Kidney (tissue), 14 donors: ENCODE results near the gene MPRIP. TPM values are rescaled to one million over a fixed set of nuclear protein-coding genes. Genes with fewer than 3 reads are reported as not detected.

Experiments
- DNase-seq, 5 donors: peaks; one replicate each; pipeline ENCODE4 v3.0.0-alpha.2; 2013 to 2020
- FAIRE-seq: peaks from 2 replicates; lab custom pipeline; 2012; peaks lifted over from hg19 to GRCh38; lab: Jason Lieb, UNC
- H3K27ac ChIP-seq, 2 donors: one replicate each; pipeline ENCODE4 v1.7.0; 2013; ENCODE audit warnings: low read depth in 2 of 2, low read length in 2 of 2, inconsistent platforms in 1 of 2
- H3K27me3 ChIP-seq: one replicate; pipeline ENCODE4 v1.7.1; 2013; ENCODE audit warnings: low read length, inconsistent platforms; ENCODE audit not compliant: control insufficient read depth, insufficient read depth
- H3K36me3 ChIP-seq, 3 donors: one replicate each; pipeline versions ENCODE4 v1.7.0 to v1.7.1; 2013; ENCODE audit warnings: low read length in 3 of 3, control low read depth in 1 of 3, inconsistent platforms in 1 of 3; ENCODE audit not compliant: insufficient read depth in 3 of 3, control insufficient read depth in 2 of 3
- H3K4me1 ChIP-seq, 3 donors: one replicate each; pipeline versions ENCODE4 v1.7.0 to v1.7.1; 2013; ENCODE audit warnings: low read length in 3 of 3, inconsistent platforms in 1 of 3, low read depth in 1 of 3; ENCODE audit not compliant: control insufficient read depth in 2 of 3, insufficient read depth in 2 of 3
- H3K4me3 ChIP-seq, 3 donors: one replicate each; pipeline versions ENCODE4 v1.7.0 to v1.8.1; 2013; ENCODE audit warnings: low read length in 3 of 3, control low read depth in 1 of 3, inconsistent platforms in 1 of 3
- H3K9ac ChIP-seq, 3 donors: one replicate each; pipeline versions ENCODE4 v1.7.0 to v1.7.1; 2013; ENCODE audit warnings: low read length in 3 of 3, control low read depth in 1 of 3, inconsistent platforms in 1 of 3
- H3K9me3 ChIP-seq, 3 donors: one replicate each; pipeline versions ENCODE4 v1.7.0 to v1.7.1; 2013; ENCODE audit warnings: low read length in 3 of 3, control low read depth in 1 of 3, inconsistent platforms in 1 of 3; ENCODE audit not compliant: control insufficient read depth in 2 of 3, insufficient read depth in 1 of 3
- CTCF ChIP-seq: IDR thresholded peaks from 3 replicates; pipeline ENCODE4 v1.5.1; 2012; ENCODE audit warnings: mild to moderate bottlenecking, moderate library complexity, borderline replicate concordance; ENCODE audit not compliant: insufficient read depth; ENCODE audit errors: extremely low read depth
- intact Hi-C: fragments of 100-400 bp; cut with DNase I; formaldehyde crosslinking; loops from one replicate; pipeline ENCODE4 v1.11.1; 2022
- polyA plus RNA-seq: library from polyadenylated mRNA; stranded (reverse); fragments of 350-450 nt; fragmentation: Illumina TruSeq; extraction: RNeasy Lipid Tissue Mini Kit (QIAGEN cat#74804); gene quantifications from one replicate; pipeline ENCODE4 v1.2.3, GENCODE V29; 2014; ENCODE audit warnings: low read depth, low replicate concordance; ENCODE audit not compliant: insufficient read depth
- total RNA-seq: library from RNA; stranded (reverse); fragmentation: NEBNext Ultra II Directional; extraction: Animal tissue kit (Norgen Biotek cat#: 25700); gene quantifications from one replicate; pipeline ENCODE4 v1.2.1, GENCODE V29; 2021
- donor health status: control.
- donor health status: control.
- donor health status: control.
- donor health status: control.
- donor health status: control.
- donor health status: DM: yes; HTN: yes; CAD: no.
- donor health status: Normal renal cell carcinoma (clear cell type).

The MPRIP gene
- total and polyA plus RNA-seq, 2 donors from 2014 or later: 120 to 250 TPM

GRCh38 chr17:17109907-17110306 lies 67.7 kb downstream of the MPRIP start:
- peaks cover 0 to 2% (median 0%) of the 10 kb centered on the region in 3 donors for H3K36me3 ChIP-seq
- H3K4me1 ChIP-seq: peaks cover 0 to 61% (median 37%) of the 10 kb centered on the region in 3 donors
- H3K9me3 ChIP-seq: no peaks in the 10 kb centered on the region
- intact Hi-C loops: no loop called here
- DNase-seq: peak in 2 of 5 donors; percentile 31 to 87
- H3K4me3 ChIP-seq: no peak overlapping the region
- no peak for TF ChIP-seq CTCF
- no peaks in the 10 kb centered on the region for H3K27me3 ChIP-seq
- no peak for FAIRE-seq
- no peak overlapping the region for H3K9ac ChIP-seq
- H3K27ac ChIP-seq: peak overlapping the region in 1 of 2 donors; percentile 11

- Histone ChIP-seq H3K9me3 (no peaks in the 10 kb centered on the region), H3K4me3 (no peak overlapping the region), H3K27me3 (no peaks in the 10 kb centered on the region), H3K9ac (no peak overlapping the region), H3K27ac (no peak overlapping the region), H3K36me3 (peaks cover 0 to 2% (median 0%) of the 10 kb centered on the region in 3 donors), H3K4me1 (peaks cover 0 to 66% (median 37%) of the 10 kb centered on the region in 3 donors)
- DNase-seq (no peak), FAIRE-seq (no peak)
- no peak for TF ChIP-seq CTCF
- intact Hi-C loops: no loop called here
Measured at GRCh38 chr17:17110520-17110919, 68.3 kb downstream of the MPRIP start.

- intact Hi-C loops: no loop called here
- TF ChIP-seq CTCF: no peak
- no peaks in the 10 kb centered on the region for H3K9me3 ChIP-seq
- H3K4me3 ChIP-seq: no peak overlapping the region
- H3K27me3 ChIP-seq: no peaks in the 10 kb centered on the region
- H3K9ac ChIP-seq: peak overlapping the region in 1 of 3 donors; percentile 5
- no peak for FAIRE-seq
- no peaks in the 10 kb centered on the region for H3K36me3 ChIP-seq
- H3K27ac ChIP-seq: no peak overlapping the region
- H3K4me1 ChIP-seq: peaks cover 0 to 67% (median 35%) of the 10 kb centered on the region in 3 donors
- DNase-seq: peak in 1 of 5 donors; percentile 47
Measured at GRCh38 chr17:17111401-17112393, 69.4 kb downstream of the MPRIP start.
